AG08395 (cell line): ENCODE data around the gene CLNK.

Source experiments
- DNase-seq: peaks from one replicate; pipeline ENCODE4 v3.0.0; 2012; ENCODE audit warnings: mixed read lengths, low spot score

Gene CLNK, protein sequence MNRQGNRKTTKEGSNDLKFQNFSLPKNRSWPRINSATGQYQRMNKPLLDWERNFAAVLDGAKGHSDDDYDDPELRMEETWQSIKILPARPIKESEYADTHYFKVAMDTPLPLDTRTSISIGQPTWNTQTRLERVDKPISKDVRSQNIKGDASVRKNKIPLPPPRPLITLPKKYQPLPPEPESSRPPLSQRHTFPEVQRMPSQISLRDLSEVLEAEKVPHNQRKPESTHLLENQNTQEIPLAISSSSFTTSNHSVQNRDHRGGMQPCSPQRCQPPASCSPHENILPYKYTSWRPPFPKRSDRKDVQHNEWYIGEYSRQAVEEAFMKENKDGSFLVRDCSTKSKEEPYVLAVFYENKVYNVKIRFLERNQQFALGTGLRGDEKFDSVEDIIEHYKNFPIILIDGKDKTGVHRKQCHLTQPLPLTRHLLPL

DNA sequence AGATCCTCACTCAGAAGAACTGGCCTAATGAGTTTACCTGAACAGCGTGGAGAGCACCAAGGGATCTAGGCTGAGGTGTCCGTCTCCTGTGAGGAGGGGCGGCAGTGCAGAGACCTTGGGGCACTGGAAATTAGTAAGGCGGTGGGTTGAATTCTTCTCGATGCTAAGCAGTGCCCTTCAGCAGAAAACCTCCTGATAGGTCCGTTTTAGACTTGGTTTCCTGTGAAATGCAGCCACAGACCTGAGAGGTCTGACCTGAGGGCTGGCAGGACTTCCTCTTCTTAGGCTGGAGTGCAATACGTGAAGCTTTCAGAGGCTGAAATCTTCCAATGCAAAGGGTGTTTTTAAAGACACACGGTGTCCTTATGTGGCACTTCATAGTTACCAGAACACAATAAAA, at the start of gene CLNK:
Gene CLNK (minus strand): TSS at position 138 of the 400 bp plus-strand sequence. CDS start 16,899 bp downstream, outside the sequence.
- DNase-seq, result no peak

- DNase-seq, result no peak
These were observed 49.0 kb upstream of the CLNK start for GRCh38 chr4:10733481-10734062.

DNA sequence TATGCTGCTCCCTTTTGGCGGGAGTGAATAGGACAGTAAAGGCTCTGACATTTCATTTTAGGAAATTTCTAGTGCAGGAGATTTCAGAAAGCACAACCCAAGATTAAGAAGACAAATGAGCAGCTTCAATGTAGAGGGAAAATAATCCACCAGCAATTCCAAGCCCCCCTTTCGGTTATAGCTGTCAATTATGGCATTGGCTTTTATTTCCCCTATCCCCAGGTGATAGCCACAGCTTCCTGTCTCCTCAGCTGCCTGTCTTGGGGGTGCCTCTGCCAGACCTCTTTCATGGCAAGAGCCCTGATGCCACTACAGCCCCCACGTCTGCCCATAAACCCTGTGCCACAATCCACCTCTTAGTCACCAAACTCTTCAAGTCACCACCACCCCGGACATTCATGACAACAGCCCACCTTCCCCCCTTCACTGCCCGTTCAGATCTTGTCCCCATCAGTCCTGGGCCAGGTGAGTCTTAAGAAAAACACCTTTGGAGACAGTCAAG, 48.4 kb upstream of the CLNK start:
- no peak for DNase-seq

DNA sequence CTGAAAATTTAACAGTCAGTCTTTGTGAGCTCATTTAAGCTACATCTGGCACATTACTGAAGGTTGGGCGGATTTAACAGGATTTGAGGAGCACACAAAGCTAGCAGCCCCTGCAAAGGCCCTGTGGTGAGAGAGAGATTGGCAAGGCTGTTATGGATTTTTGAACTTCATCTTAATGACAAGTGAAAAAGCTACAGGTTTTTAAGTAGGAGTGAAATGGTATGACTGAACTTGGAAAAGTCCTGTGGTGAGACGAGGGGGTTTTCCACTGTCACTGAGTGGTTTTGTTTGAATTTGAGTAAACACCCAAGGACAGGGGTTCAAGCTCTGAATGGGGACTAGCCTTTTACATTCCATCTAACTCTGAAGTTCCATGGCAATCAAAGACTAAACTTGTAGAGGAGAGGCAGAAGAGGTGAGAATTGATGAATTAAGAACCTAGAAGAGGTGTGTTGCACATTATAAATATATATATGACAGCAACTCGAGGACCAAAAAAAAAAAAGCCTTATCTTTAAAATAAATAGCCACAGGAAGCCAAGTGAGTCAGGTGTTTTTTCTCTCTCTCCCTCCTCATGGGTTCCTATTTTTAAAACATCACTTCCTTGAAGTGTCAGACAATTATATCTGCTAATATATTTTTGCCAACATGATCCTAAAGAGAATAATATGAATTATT, 47.8 kb upstream of the CLNK start:
- DNase-seq, result no peak

DNA sequence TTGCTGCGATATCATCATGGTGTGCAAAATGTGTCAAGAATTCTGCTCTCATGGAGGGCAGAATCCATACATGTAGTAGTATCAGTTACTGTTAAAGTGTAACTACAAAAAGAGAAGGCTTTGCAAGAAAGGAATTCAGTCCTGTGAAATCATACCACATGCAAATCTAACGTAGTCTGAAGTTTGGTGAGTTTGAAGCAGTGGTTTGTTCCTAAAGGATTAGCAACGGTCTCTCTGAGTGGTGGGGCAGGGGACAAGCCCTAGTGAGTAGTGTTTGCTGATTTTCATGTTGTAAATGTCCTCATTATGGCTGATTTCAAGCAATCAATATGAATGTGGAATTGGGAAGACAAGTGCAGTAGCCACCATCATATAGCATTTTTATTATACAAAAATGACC, 47.1 kb upstream of the CLNK start:
- no peak for DNase-seq

- DNase-seq, result no peak
These were observed 46.6 kb upstream of the CLNK start for GRCh38 chr4:10731162-10731561.

DNA sequence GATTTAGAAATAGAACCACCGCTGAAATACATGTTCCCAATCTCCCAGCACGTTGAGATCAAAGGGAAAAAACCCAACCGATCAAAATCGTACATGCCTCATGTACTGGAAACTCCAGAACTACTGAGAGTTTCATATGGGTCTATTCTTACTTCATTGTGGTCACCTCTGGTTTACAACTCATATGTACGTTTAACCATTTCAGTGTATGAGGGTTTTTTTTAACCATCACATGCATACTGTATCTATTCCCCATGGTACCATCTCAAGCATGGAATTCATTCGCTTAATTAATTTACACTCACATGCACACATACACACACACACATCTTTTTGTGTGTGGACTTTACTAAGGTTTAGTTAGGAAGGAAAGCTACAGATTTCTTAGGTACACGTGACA, 46.0 kb upstream of the CLNK start:
- DNase-seq, result no peak

- DNase-seq, result no peak
These were observed 45.5 kb upstream of the CLNK start for GRCh38 chr4:10730019-10730418.

GRCh38 chr4:10729366-10729765, 44.8 kb upstream of the CLNK start:
- DNase-seq, result no peak

- no peak for DNase-seq
These were observed 43.4 kb upstream of the CLNK start for GRCh38 chr4:10728016-10728415.

DNA sequence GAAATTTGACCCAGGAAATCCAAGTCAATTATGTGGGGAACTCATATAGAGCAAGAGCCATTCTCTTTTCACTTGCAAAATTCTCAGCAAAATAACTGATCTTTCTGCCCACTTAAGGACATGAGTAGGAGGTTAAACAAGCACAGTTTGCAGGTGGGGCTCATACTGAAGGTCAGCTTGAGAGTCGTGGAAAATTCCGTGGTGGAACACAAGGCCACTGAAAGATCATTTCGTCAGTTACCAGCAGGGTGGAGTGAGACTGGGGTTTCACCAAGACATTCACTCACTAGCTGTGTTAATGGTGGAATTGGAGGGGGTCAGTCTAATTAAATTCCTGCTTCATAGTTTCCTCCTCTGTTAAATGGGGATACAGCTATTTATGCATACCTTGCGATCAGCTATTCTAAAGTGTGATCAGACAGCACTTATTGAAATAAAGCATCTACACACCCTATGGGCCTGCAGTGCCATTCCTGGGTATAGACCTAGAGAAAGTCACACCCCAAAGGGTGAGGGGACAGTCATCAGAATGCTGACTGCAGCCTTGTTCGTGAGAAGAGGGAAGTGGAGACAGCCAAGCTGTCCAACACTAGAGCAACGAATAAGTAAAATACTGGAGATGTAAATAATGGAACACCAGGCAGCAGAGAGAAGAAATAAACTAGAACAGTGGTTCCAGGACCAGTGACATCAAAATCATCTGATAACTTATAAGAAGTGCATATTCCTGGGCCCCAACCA, 42.7 kb upstream of the CLNK start:
- DNase-seq, result no peak

- no peak for DNase-seq
These were observed 38.4 kb upstream of the CLNK start for GRCh38 chr4:10722957-10723356.

DNA sequence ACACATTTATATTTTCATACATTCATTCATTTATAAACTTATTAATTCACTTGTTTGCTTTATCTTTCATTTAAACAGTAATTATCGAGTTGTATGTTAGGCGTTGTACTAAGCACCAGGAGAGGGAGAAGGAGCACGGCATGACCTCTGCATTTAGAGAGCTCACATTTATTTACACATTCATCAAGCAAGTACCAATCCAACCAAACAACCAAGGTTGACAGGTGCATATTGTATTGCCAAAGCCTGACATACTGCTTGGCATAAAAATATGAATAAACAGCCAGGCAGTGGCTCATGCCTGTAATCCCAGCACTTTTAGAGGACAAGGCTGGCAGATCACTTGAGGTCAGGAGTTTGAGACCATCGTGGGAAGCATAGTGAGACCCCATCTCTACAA, 37.0 kb upstream of the CLNK start:
- DNase-seq, result no peak

- DNase-seq, result no peak
These were observed 31.6 kb upstream of the CLNK start for GRCh38 chr4:10716163-10716562.

DNA sequence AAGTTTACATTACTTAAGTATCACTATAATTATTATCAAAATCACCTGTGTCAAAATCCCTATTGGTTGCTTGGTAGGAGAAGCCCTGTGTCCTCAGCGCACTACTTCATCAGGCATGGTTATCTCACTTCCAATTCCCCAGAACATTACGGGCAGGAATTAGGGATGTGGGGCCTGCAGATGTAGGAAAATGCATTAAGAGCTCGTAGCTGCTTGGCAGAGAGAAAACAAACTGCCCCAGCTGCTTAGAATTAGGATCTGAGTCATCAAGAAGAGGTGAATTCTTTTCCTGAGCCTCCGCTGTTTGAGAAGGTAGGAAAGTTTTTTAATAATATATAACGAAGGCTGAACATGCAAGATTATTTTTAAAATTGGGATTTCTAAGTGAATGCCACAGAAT, 31.1 kb upstream of the CLNK start:
- no peak for DNase-seq

- no peak for DNase-seq
These were observed 30.6 kb upstream of the CLNK start for GRCh38 chr4:10715135-10715534.

DNA sequence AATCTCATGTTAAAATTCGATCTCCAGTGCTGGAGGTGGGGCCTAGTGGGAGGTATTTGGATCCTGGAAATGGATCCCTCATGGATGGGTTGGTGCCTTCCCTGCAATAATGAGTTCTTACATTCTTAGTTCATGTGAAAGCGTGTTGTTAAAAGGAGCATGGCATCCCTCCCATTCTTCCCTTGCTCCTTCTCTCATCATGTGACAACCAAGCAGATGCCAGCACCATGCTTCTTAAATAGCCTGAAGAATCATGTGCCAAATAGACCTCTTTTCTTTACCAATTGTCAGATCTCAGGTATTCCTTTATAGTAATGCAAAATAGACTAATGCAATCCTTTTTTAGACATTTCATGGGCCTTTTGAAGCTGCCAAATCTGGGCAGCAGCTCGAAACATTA, 29.0 kb upstream of the CLNK start:
- no peak for DNase-seq

GRCh38 chr4:10706236-10706635, 21.7 kb upstream of the CLNK start:
- no peak for DNase-seq

DNA sequence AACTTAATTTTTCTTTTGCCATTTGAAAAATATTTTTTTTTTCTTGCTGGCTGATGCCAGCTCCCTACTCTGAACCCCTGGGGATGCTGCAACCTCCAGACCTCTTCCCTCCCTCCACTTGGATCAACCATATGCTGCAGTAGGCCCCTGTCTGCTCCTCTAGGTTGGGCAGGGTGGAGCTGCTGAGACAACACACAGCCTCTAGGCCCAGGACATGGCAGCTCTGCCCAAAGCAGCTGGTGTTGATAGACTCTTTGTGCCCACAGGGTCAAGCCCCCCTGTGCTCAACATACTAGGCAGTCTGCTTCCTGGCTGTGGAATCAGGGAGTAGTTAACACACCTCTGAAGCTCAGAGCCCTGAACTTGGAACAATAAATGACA, 19.9 kb upstream of the CLNK start:
- DNase-seq, result no peak

DNA sequence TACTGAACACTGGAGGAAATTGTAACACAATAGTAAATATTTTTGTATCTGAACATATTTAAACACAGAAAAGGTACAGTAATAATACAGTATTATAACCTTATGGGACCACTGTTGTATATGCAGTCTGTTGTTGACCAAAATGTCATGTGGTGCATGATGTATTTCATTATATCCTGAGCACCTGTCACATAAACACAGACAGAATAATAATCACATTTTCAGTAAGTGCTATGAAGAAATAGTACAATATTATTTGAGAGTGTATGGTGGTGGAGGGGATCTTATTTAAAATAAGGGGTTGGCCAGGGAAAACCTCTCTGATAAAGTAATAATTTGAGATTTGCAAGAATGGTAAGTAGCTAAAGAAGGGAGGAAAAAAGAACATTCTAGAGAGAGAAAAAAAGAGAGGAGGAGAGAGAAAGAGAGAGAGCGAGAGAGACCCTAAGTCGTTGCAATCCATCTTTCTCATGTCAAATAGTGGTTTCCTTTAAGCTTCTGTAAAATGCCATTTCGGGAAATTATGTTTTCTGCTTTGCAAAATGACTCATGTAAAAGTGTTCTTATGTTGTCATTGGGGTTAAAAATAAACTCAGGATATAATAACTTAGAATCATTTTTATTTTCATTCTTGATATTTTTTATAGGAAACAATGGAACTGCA, 19.3 kb upstream of the CLNK start:
- DNase-seq, result no peak

DNA sequence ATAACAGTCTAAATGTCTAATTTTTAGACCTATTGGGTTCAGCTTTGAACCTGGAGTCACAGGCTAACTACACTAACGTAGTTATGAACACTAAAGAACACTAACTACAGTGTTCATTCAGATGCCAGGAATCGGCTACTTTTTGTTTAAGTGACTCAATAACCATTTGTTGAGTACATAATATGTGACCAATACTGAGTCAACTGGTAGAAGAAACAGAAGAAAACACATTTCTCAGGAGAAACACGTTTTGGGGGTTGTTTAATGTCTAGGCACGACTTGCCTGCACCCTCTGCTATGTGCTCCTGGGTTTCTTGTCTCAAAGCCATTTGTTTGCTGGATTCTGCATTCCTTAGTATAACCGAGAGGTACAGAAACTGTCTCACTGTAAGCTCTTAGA, 18.6 kb upstream of the CLNK start:
- DNase-seq, result no peak
